ENCODE data around the gene PAQR7. TPM values are rescaled to one million over a fixed set of nuclear protein-coding genes. Genes with fewer than 3 reads are reported as not detected.

Gene PAQR7
- total RNA-seq, 1 experiment from 2014 or later: 6.4 TPM

GRCh38 chr1:25871086-25871703 is 4.3 kb downstream of the PAQR7 start:
- H3K4me1 ChIP-seq (ENCODE audit: insufficient read depth, low read length): peaks cover 6% of the 10 kb centered on the region; the same call in 1 of the 2 replicates
- CTCF ChIA-PET: no interaction called here
- DNase-seq: no peak

DNA sequence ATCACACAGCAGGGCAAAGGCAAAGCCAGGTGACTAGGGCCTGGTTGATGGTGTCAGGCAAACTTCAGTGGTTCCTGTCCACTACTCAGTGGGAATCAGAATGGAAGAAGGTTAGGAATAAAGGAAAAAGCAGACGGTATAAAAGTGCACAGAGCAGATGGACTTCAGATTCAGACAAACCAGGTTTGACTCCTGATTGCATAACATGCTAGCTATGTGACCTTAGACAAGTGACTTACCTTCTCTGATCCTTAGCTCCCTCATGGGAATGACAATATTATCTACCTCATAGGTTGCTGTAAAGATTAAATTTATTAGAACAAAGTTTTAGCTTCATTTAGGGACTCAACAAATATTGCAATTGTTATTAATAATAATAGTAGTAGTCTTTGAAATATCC is 4.9 kb downstream of the PAQR7 start:
- CTCF ChIA-PET: no interaction called here
- H3K79me2 ChIP-seq (ENCODE audit: low read length): peaks cover 7% of the 10 kb centered on the region; the same call in 1 of the 2 replicates
- no peaks in the 10 kb centered on the region for H3K27me3 ChIP-seq (ENCODE audit: low read length)
- peaks cover 6% of the 10 kb centered on the region; the same call in 1 of the 2 replicates for H3K4me1 ChIP-seq (ENCODE audit: insufficient read depth, low read length)
- ATAC-seq (no peak), DNase-seq (no peak)
- TF ChIP-seq, protein P1, sequence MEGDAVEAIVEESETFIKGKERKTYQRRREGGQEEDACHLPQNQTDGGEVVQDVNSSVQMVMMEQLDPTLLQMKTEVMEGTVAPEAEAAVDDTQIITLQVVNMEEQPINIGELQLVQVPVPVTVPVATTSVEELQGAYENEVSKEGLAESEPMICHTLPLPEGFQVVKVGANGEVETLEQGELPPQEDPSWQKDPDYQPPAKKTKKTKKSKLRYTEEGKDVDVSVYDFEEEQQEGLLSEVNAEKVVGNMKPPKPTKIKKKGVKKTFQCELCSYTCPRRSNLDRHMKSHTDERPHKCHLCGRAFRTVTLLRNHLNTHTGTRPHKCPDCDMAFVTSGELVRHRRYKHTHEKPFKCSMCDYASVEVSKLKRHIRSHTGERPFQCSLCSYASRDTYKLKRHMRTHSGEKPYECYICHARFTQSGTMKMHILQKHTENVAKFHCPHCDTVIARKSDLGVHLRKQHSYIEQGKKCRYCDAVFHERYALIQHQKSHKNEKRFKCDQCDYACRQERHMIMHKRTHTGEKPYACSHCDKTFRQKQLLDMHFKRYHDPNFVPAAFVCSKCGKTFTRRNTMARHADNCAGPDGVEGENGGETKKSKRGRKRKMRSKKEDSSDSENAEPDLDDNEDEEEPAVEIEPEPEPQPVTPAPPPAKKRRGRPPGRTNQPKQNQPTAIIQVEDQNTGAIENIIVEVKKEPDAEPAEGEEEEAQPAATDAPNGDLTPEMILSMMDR (conservative IDR thresholded peaks at IDR 0.05; ENCODE audit: low read depth, low read length): no peak
- TF ChIP-seq EZH2 (IDR thresholded peaks at IDR 0.05; ENCODE audit: low read length, unreplicated experiment) (no peak), EZH2phosphoT487 (IDR thresholded peaks at IDR 0.05; ENCODE audit: borderline replicate concordance, low read length) (no peak)
- H3K36me3 ChIP-seq (ENCODE audit: low read depth, low read length): no peaks in the 10 kb centered on the region
- H3K9me2 ChIP-seq (replicated peaks; ENCODE audit: low read length): no peaks in the 10 kb centered on the region
- POLR2A ChIA-PET (ENCODE audit: unreplicated experiment): no interaction called here
- H3K4me2 ChIP-seq (ENCODE audit: low read length): no peak overlapping the region
- no TSS peak for BruUV-seq (replicated peaks)
- H3K27ac ChIP-seq (ENCODE audit: low read length): no peak overlapping the region
- no peak overlapping the region for H2AFZ ChIP-seq (ENCODE audit: low read length)
- H3K9ac ChIP-seq (ENCODE audit: low read length): no peak overlapping the region
- no peaks in the 10 kb centered on the region for H4K20me1 ChIP-seq (ENCODE audit: low read length)
- intact Hi-C loops (cut with micrococcal nuclease): no loop called here
- no peak overlapping the region for H3K4me3 ChIP-seq (ENCODE audit: low read length)
- H3F3A ChIP-seq (ENCODE audit: low read length, unreplicated experiment): no peaks in the 10 kb centered on the region
- H3K9me3 ChIP-seq (ENCODE audit: low read length): no peaks in the 10 kb centered on the region

More at GRCh38 chr1:25871086-25871703, 4.3 kb downstream of the PAQR7 start:
- Histone ChIP-seq H3K36me3 (ENCODE audit: low read depth, low read length) (no peaks in the 10 kb centered on the region), H3F3A (ENCODE audit: low read length, unreplicated experiment) (no peaks in the 10 kb centered on the region), H3K4me2 (ENCODE audit: low read length) (no peak overlapping the region), H3K9me2 (replicated peaks; ENCODE audit: low read length) (no peaks in the 10 kb centered on the region), H3K27me3 (ENCODE audit: low read length) (no peaks in the 10 kb centered on the region), H3K9ac (ENCODE audit: low read length) (no peak overlapping the region), H3K9me3 (ENCODE audit: low read length) (no peaks in the 10 kb centered on the region), H4K20me1 (ENCODE audit: low read length) (no peaks in the 10 kb centered on the region), H3K4me3 (ENCODE audit: low read length) (no peak overlapping the region), H3K79me2 (ENCODE audit: low read length) (peaks cover 7% of the 10 kb centered on the region; the same call in 1 of the 2 replicates), H3K27ac (ENCODE audit: low read length) (no peak overlapping the region), H2AFZ (ENCODE audit: low read length) (no peak overlapping the region)
- POLR2A ChIA-PET (ENCODE audit: unreplicated experiment): no interaction called here
- no TSS peak for BruUV-seq (replicated peaks)
- intact Hi-C loops (cut with micrococcal nuclease): no loop called here
- no peak for ATAC-seq
- TF ChIP-seq EZH2 (IDR thresholded peaks at IDR 0.05; ENCODE audit: low read length, unreplicated experiment) (no peak), EZH2phosphoT487 (IDR thresholded peaks at IDR 0.05; ENCODE audit: borderline replicate concordance, low read length) (no peak)
- TF ChIP-seq, protein P1 (conservative IDR thresholded peaks at IDR 0.05; ENCODE audit: low read depth, low read length): no peak

DNA sequence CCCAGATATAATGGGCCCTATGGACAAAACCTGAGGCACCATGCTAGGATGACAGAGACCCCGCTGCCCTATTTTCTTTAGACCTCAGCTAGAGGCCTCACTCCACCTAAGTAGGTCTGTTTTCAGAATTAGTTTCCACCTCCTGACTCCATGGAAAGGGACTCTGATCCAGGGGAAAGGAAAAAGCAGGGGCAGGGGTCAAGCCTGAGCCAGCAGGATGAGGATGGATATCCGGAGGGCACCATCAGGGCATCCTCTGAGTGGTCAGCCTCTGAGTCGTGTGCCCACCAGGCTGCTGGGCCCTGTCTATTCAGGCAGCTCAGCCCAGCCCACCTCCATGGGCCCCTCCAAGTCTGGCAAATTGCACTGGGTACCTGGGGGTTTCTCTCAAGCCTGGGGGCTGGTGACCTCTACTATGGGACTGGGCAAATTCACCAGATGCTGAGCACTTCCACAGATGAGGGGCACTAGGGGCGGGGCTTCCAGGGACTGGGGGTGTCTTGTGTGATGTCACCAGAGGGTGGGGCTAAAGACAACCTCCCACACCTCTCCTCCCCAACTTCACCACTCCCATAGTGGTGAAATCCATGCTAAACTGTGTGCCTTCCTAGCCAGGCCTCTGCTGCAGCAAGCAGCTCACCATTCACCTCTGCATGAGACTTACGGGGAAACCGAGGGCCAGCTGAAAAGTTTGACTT is 5.5 kb downstream of the PAQR7 start:
- ATAC-seq: no peak

More for the DNA sequence above, 5.5 kb downstream of the PAQR7 start:
- Histone ChIP-seq H3K79me2 (ENCODE audit: low read length) (peaks cover 7% of the 10 kb centered on the region; the same call in 1 of the 2 replicates), H3K4me2 (ENCODE audit: low read length) (no peak overlapping the region), H3F3A (ENCODE audit: low read length, unreplicated experiment) (no peaks in the 10 kb centered on the region), H2AFZ (ENCODE audit: low read length) (no peak overlapping the region), H3K36me3 (ENCODE audit: low read depth, low read length) (no peaks in the 10 kb centered on the region), H3K9me3 (ENCODE audit: low read length) (no peaks in the 10 kb centered on the region), H3K4me3 (ENCODE audit: low read length) (no peak overlapping the region), H3K27ac (ENCODE audit: low read length) (no peak overlapping the region), H3K4me1 (ENCODE audit: insufficient read depth, low read length) (peaks cover 6% of the 10 kb centered on the region; the same call in 1 of the 2 replicates), H3K9ac (ENCODE audit: low read length) (no peak overlapping the region), H3K9me2 (replicated peaks; ENCODE audit: low read length) (no peaks in the 10 kb centered on the region), H4K20me1 (ENCODE audit: low read length) (no peaks in the 10 kb centered on the region), H3K27me3 (ENCODE audit: low read length) (no peaks in the 10 kb centered on the region)
- DNase-seq: no peak
- ChIA-PET CTCF (no interaction called here), POLR2A (ENCODE audit: unreplicated experiment) (interaction anchor here (0.6 kb wide), 1 partner anchor 26 kb away, joined by 4 read pairs; no protein-coding TSS in a partner anchor)
- no TSS peak for BruUV-seq (replicated peaks)
- TF ChIP-seq EZH2phosphoT487 (IDR thresholded peaks at IDR 0.05; ENCODE audit: borderline replicate concordance, low read length): no peak
- TF ChIP-seq, protein P1 (conservative IDR thresholded peaks at IDR 0.05; ENCODE audit: low read depth, low read length): no peak
- no peak for TF ChIP-seq EZH2 (IDR thresholded peaks at IDR 0.05; ENCODE audit: low read length, unreplicated experiment)
- intact Hi-C loops (cut with micrococcal nuclease): no loop called here

Measured in PC-3 (cell line).